NT2/D1 (cell line): ENCODE results near the gene STK38L.

Experiments
- SUZ12 ChIP-seq: IDR thresholded peaks from 2 replicates; pipeline ENCODE4 v1.6.1; 2011; ENCODE audit not compliant: insufficient read length, insufficient read depth; ENCODE audit errors: extremely low read depth
- YY1 ChIP-seq: IDR thresholded peaks from 2 replicates; pipeline ENCODE4 v1.6.1; 2011; ENCODE audit not compliant: insufficient read length, insufficient read depth
- ZNF274 ChIP-seq: IDR thresholded peaks from 2 replicates; pipeline ENCODE4 v1.6.1; 2011; ENCODE audit warnings: mild to moderate bottlenecking, low read depth, low read length

GRCh38 chr12:27359578-27360340 is 115.7 kb downstream of the STK38L start:
- no peak for TF ChIP-seq SUZ12
- no peak for TF ChIP-seq YY1
- TF ChIP-seq ZNF274, result no peak
